ENCODE measurements around the gene NHERF2.

NHERF2 gene

DNA sequence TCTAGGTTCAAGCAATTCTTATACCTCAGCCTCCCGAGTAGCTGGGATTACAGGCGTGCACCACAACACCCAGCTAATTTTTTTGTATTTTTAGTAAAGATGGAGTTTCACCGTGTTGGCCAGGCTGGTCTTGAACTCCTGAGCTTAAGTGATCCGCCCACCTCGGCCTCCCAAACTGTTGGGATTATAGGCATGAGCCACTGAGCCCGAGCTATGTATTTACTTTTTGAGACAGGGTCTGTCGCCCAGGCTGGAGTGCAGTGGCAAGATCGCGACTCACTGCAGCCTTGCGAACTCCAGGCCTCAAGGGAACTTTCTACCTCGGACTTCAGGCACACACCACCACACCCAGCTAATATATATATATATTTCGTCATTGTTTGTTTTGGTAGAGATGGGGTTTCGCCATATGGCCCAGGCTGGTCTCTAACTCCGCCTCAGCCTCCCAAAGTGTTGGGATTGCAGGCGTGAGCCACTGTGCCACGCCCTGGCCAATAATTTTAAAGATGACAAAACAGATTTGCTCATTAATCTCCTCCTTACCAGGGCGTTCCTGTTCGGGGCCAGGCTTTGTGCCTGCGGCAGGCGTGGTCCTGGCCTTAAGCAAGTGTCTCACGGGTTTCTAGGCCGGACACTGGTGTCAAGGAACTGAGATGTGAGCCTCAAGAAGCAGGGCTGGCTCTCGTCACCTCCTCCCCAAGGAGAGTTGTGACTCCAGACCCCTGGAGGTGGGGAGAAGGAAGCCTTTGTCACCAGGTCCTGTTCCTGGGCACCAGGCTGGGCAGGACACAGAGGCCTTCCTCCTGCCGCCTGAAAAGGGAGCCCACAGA, 11.4 kb upstream of the NHERF2 start:
- TF ChIP-seq, protein P1, sequence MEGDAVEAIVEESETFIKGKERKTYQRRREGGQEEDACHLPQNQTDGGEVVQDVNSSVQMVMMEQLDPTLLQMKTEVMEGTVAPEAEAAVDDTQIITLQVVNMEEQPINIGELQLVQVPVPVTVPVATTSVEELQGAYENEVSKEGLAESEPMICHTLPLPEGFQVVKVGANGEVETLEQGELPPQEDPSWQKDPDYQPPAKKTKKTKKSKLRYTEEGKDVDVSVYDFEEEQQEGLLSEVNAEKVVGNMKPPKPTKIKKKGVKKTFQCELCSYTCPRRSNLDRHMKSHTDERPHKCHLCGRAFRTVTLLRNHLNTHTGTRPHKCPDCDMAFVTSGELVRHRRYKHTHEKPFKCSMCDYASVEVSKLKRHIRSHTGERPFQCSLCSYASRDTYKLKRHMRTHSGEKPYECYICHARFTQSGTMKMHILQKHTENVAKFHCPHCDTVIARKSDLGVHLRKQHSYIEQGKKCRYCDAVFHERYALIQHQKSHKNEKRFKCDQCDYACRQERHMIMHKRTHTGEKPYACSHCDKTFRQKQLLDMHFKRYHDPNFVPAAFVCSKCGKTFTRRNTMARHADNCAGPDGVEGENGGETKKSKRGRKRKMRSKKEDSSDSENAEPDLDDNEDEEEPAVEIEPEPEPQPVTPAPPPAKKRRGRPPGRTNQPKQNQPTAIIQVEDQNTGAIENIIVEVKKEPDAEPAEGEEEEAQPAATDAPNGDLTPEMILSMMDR (IDR thresholded peaks at IDR 0.05), result no peak

DNA sequence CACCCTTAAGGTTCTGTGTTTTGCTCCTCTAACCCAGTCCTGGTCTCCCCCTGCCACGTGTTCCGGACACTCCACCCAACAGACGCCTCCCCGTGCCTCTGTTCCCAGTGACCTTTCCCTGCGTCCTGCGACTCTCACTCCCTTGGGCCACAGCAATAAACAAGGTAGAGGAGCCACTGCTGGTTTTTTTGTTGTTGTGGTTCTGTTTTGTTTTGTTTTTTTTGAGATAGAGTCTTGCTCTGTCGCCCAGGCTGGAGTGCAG, 10.8 kb upstream of the NHERF2 start:
- TF ChIP-seq, protein P1 (IDR thresholded peaks at IDR 0.05), result no peak

DNA sequence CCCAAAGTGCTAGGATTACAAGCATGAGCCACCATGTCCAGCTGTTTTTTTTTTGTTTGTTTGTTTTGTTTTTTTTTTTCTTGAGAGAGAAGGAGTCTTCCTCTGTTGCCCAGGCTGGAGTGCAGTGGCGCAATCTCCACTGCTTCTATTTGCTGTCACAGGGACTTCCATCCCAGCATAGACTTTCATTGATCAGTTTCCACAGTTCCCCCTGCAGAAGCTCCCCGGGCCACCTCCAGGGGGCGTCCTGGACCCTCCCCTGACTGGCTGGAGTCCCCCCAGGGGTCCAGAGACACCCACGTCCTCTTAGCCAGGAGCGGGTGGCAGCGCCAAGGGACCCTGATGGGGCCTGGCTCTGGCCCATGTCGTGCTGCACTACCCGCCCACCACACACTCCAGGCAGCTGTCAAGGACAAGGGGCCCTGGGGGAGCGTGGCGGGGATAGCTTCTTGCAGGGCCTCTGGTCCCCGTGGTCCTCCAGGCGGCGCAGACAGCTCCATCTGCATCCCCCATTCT, 10.2 kb upstream of the NHERF2 start:
- TF ChIP-seq, protein P1 (IDR thresholded peaks at IDR 0.05), result peak; percentile 49

- TF ChIP-seq, protein P1 (IDR thresholded peaks at IDR 0.05), result no peak
Measured at GRCh38 chr16:2019518-2019920, 7.2 kb upstream of the NHERF2 start, which contains the start of gene NPW. TSS of gene NPW (plus strand) at chr16:2019785.

DNA sequence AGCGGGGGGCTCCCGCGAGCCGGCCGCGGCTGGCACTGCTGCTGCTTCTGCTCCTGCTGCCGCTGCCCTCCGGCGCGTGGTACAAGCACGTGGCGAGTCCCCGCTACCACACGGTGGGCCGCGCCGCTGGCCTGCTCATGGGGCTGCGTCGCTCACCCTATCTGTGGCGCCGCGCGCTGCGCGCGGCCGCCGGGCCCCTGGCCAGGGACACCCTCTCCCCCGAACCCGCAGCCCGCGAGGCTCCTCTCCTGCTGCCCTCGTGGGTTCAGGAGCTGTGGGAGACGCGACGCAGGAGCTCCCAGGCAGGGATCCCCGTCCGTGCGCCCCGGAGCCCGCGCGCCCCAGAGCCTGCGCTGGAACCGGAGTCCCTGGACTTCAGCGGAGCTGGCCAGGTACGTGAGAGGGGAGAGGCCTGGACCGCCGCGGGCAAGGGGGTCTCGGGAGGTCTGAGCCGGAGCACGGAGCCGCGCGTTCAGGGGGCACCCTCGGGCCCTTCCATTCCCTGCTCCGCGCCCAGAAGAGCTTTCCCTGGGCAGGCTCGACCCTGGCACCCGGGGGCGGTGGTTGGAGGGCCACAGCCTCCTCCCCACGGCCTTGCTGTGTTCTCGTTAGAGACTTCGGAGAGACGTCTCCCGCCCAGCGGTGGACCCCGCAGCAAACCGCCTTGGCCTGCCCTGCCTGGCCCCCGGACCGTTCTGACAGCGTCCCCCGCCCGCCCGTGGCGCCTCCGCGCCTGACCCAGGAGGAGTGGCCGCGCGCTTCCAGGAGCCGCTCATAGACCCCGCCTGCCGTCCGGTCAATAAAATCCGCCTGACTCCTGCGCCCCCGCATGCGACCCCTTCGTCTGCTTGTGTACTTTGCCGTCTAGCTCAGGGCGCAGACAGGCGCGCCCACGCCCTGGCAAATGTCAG, 6.5 kb upstream of the NHERF2 start:
- TF ChIP-seq, protein P1 (IDR thresholded peaks at IDR 0.05), result no peak

DNA sequence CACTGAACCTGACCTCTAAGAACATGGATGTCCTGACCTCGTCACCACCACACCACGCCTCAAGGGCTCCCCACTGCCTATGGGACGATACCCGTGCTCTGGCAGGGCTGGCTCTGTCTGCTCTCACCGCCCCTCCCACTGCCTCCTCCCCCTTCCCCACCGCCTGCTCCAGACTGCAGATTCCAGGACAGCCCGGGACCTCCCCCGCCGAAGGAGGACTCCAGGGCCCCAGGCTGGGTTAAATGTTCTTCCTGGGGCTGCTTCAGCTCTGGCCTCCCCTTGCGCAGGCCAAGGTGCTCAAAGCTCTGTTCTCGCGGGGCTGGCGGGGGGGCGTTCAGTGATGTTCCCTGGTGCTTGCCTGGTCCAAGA, 4.0 kb upstream of the NHERF2 start:
- TF ChIP-seq, protein P1 (IDR thresholded peaks at IDR 0.05), result no peak

DNA sequence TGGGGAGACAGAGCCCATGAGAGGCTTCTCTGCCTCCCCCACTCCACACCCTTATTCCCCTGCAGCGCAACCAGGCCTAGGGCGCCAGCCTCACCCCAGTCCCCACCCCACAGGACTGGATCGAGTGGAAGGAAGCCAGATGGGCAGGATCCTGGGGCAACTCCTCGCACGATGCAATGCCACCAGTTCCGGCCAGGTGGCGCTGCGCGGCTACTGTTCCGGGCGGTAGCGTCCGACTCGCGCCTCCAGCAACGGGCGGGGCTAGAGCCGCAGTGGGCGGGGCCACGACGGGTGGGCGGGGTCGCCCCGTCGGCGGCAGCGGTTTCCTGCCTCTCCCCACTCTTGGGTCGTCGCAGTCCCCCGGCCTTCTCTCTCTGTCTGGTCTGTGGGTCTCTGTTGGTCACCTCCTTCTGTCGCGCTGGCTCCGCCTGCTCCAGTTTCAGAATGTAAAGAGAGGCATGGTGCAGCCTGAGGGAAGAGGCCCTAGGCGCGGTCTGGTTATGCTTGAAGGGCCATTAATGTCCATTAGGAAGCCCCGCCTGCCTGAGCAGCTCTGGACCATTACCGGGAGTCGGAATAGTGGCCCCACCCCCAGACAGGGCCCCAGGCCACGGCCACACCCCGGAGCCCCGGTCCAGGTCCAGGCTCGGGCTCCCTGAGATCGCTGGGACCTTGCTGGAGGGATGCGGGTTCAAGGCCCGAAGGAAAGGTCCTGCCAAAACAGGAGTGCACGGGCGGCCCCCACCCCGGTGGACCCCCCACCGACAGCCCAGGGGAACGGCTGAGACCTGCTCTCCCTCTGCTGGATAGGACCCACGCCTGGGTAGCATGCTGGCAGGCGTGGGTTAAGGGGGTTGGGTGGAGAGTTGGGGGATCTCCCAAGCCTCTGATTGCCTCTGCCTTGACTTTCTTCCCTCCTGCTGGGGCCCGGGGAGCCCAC, 3.3 kb upstream of the NHERF2 start:
- TF ChIP-seq, protein P1 (IDR thresholded peaks at IDR 0.05), result peak; percentile 93

Measured in LNCAP (cell line).